ENCODE results near the gene CACNA1S.

CACNA1S gene

DNA sequence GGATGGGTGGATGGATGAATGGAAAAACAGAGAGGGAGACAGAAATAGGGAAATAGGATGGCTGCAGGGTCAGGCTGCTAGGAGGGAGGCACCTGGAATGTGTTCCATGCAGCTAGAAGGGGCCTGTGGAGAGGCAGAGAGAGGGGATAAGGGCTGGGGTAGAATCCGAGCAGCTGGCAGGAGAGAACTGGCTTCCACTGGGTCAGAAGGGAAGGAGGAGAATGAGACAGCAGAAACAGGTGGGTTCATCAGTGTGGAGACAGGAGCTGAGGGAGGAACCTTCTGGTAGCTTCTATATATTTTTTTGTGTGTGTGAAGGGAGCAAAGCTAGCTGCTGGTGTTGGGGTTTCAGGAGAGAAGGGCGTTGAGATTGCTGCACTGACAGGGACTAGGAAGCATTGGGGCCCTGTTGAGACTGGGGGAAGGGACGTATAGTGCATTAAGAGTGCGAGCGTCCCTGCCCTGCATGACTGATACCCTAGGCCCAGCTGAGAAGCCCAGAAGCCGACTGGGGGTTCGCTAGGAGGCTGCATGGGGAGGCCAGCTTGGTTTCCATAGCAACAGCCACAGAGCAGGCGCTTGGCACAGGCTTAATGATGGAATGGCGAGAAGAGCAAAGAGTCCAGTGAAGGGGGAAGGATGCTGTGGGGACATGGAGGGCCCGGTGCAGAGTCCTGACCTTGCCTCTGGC is 73.9 kb downstream of the CACNA1S start:
- Histone ChIP-seq H3K27me3 (ENCODE audit: control insufficient read depth, low read length) (peaks cover 9% of the 10 kb centered on the region; the same call in 1 of the 2 replicates), H3K4me1 (ENCODE audit: control insufficient read depth, low read length) (no peaks in the 10 kb centered on the region), H4K20me1 (ENCODE audit: control insufficient read depth, insufficient read depth, low read depth, low read length) (0 out of 2 replicates have a peak, but pooled peaks cover 3% of the 10 kb centered on the region), H3K79me2 (ENCODE audit: control insufficient read depth, low read length) (no peaks in the 10 kb centered on the region), H3K36me3 (ENCODE audit: control insufficient read depth, low read length) (no peaks in the 10 kb centered on the region), H3K9me2 (replicated peaks; ENCODE audit: control insufficient read depth, low read length) (no peaks in the 10 kb centered on the region), H3F3A (ENCODE audit: control insufficient read depth, insufficient read depth) (no peaks in the 10 kb centered on the region), H3K27ac (ENCODE audit: low read depth, low read length) (no peak overlapping the region), H3K9me3 (ENCODE audit: control insufficient read depth, insufficient read depth, low read length) (no peaks in the 10 kb centered on the region), H3K4me2 (ENCODE audit: low read length) (no peak overlapping the region), H3K4me3 (ENCODE audit: low read length) (no peak overlapping the region)
- TF ChIP-seq, protein P1, sequence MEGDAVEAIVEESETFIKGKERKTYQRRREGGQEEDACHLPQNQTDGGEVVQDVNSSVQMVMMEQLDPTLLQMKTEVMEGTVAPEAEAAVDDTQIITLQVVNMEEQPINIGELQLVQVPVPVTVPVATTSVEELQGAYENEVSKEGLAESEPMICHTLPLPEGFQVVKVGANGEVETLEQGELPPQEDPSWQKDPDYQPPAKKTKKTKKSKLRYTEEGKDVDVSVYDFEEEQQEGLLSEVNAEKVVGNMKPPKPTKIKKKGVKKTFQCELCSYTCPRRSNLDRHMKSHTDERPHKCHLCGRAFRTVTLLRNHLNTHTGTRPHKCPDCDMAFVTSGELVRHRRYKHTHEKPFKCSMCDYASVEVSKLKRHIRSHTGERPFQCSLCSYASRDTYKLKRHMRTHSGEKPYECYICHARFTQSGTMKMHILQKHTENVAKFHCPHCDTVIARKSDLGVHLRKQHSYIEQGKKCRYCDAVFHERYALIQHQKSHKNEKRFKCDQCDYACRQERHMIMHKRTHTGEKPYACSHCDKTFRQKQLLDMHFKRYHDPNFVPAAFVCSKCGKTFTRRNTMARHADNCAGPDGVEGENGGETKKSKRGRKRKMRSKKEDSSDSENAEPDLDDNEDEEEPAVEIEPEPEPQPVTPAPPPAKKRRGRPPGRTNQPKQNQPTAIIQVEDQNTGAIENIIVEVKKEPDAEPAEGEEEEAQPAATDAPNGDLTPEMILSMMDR (IDR thresholded peaks at IDR 0.05; ENCODE audit: low read depth, low read length, poor library complexity, severe bottlenecking) = no peak
- TF ChIP-seq EZH2phosphoT487 (IDR thresholded peaks at IDR 0.05; ENCODE audit: borderline replicate concordance, low read length) = no peak

DNA sequence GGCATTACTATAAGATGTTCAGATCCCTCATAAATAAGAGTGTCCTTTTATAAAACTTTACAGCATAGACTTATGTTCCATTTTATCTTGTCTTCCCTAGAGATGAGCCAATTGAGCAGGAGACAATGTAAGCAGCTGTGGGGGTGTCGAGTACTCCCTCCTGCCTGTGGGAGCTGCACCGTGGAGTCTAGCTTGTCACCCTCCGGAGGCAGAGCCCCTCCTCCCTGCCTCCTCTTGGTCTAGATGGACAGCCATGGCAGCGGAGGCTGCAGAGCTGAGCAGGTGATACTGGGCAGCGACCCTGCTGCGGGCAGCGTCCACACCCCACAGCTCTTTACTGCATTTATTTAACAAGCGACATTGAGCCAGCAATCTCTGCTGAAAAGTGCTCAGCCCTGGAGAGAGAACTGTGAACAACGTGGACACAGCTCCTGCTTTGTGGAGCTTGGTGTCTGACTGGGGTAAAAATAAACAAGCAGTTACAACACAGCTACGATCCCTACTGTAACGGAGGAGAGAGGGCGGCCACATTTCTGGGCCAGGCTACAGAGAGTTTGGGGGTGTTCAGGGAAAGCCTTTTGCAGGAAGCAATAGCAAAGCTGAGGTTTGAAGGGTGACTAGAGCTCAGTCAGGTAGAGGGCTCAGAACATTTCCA is 75.9 kb downstream of the CACNA1S start:
- no peaks in the 10 kb centered on the region for H4K20me1 ChIP-seq (ENCODE audit: control insufficient read depth, insufficient read depth, low read depth, low read length)
- H3K36me3 ChIP-seq (ENCODE audit: control insufficient read depth, low read length) = no peaks in the 10 kb centered on the region
- H3K4me3 ChIP-seq (ENCODE audit: low read length) = no peak overlapping the region
- no peaks in the 10 kb centered on the region for H3K9me2 ChIP-seq (replicated peaks; ENCODE audit: control insufficient read depth, low read length)
- no peak overlapping the region for H3K4me2 ChIP-seq (ENCODE audit: low read length)
- H3K27ac ChIP-seq (ENCODE audit: low read depth, low read length) = no peak overlapping the region
- peaks cover 9% of the 10 kb centered on the region; the same call in 1 of the 2 replicates for H3K27me3 ChIP-seq (ENCODE audit: control insufficient read depth, low read length)
- H3F3A ChIP-seq (ENCODE audit: control insufficient read depth, insufficient read depth) = no peaks in the 10 kb centered on the region
- no peaks in the 10 kb centered on the region for H3K9me3 ChIP-seq (ENCODE audit: control insufficient read depth, insufficient read depth, low read length)
- H3K79me2 ChIP-seq (ENCODE audit: control insufficient read depth, low read length) = no peaks in the 10 kb centered on the region
- H3K4me1 ChIP-seq (ENCODE audit: control insufficient read depth, low read length) = no peaks in the 10 kb centered on the region
- TF ChIP-seq EZH2phosphoT487 (IDR thresholded peaks at IDR 0.05; ENCODE audit: borderline replicate concordance, low read length) = no peak
- TF ChIP-seq, protein P1 (IDR thresholded peaks at IDR 0.05; ENCODE audit: low read depth, low read length, poor library complexity, severe bottlenecking) = no peak

DNA sequence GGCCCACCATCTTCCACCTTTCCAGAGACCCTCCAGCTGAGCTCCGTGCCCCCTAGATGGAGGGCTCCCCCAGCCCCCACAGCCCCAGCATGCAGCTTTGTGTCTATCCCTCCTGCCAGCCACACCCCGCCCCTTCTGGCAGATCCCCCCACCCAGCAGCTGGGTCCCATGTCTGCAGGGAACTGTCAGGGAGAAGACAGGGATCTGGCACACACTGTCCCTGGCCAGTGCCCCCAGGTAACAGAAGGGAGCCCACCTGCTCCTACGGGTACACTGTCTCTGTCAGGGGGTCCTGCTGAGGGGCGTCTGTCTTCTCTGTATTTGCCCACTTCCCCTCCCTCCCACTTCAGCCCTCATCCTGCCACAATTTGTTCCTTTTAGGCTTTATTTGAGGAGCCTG is 77.6 kb downstream of the CACNA1S start:
- Histone ChIP-seq H3K4me3 (ENCODE audit: low read length) (no peak overlapping the region), H3K4me2 (ENCODE audit: low read length) (no peak overlapping the region), H3K27me3 (ENCODE audit: control insufficient read depth, low read length) (peaks cover 9% of the 10 kb centered on the region; the same call in 1 of the 2 replicates), H3K79me2 (ENCODE audit: control insufficient read depth, low read length) (no peaks in the 10 kb centered on the region), H3K9me3 (ENCODE audit: control insufficient read depth, insufficient read depth, low read length) (no peaks in the 10 kb centered on the region), H3K9me2 (replicated peaks; ENCODE audit: control insufficient read depth, low read length) (no peaks in the 10 kb centered on the region), H4K20me1 (ENCODE audit: control insufficient read depth, insufficient read depth, low read depth, low read length) (no peaks in the 10 kb centered on the region), H3K36me3 (ENCODE audit: control insufficient read depth, low read length) (no peaks in the 10 kb centered on the region), H3F3A (ENCODE audit: control insufficient read depth, insufficient read depth) (no peaks in the 10 kb centered on the region), H3K4me1 (ENCODE audit: control insufficient read depth, low read length) (no peaks in the 10 kb centered on the region), H3K27ac (ENCODE audit: low read depth, low read length) (no peak overlapping the region)
- TF ChIP-seq, protein P1 (IDR thresholded peaks at IDR 0.05; ENCODE audit: low read depth, low read length, poor library complexity, severe bottlenecking) = no peak
- TF ChIP-seq EZH2phosphoT487 (IDR thresholded peaks at IDR 0.05; ENCODE audit: borderline replicate concordance, low read length) = no peak
